Activated effector memory CD4-positive, alpha-beta T cell treated with Interleukin-2 at 50 U/mL for 16 hours (primary cell): ENCODE results near the gene BANP.

Experiments used
- DNase-seq: peaks from one replicate; pipeline ENCODE4 v3.0.0-alpha.2; 2020

BANP gene

GRCh38 chr16:88058817-88059216, 107.6 kb downstream of the BANP start:
- no peak for DNase-seq

GRCh38 chr16:88059701-88060386, 108.6 kb downstream of the BANP start:
- no peak for DNase-seq

GRCh38 chr16:88060524-88061219, 109.4 kb downstream of the BANP start:
- no peak for DNase-seq

- no peak for DNase-seq
Observed at GRCh38 chr16:88061346-88062110, 110.3 kb downstream of the BANP start.

- DNase-seq: no peak
Observed at GRCh38 chr16:88062341-88063210, 111.3 kb downstream of the BANP start.

GRCh38 chr16:88063211-88063773, 112.1 kb downstream of the BANP start:
- no peak for DNase-seq

- no peak for DNase-seq
Observed at GRCh38 chr16:88064011-88064888, 113.0 kb downstream of the BANP start.

- DNase-seq: no peak
Observed at GRCh38 chr16:88064889-88065746, 113.9 kb downstream of the BANP start.

- no peak for DNase-seq
Observed at GRCh38 chr16:88065747-88066142, 114.5 kb downstream of the BANP start.

GRCh38 chr16:88066234-88066633, 115.0 kb downstream of the BANP start:
- DNase-seq: no peak

- DNase-seq: no peak
Observed at GRCh38 chr16:88066680-88067529, 115.7 kb downstream of the BANP start.

- no peak for DNase-seq
Observed at GRCh38 chr16:88067530-88068411, 116.5 kb downstream of the BANP start.

GRCh38 chr16:88068476-88069396, 117.5 kb downstream of the BANP start:
- no peak for DNase-seq

- DNase-seq: no peak
Observed at GRCh38 chr16:88069397-88070168, 118.3 kb downstream of the BANP start.

GRCh38 chr16:88070341-88070740, 119.1 kb downstream of the BANP start:
- no peak for DNase-seq

- no peak for DNase-seq
Observed at GRCh38 chr16:88070989-88071625, 119.9 kb downstream of the BANP start.
